Uterine smooth muscle cell (primary cell): ENCODE results near the gene OSCAR. TPM values are rescaled to one million over a fixed set of nuclear protein-coding genes. Genes with fewer than 3 reads are reported as not detected.

Source experiments
- total RNA-seq: library from RNA; depleted of rRNA; stranded (reverse); fragments of >200 nt; gene quantifications from 2 replicates; pipeline ENCODE4 v1.2.3, GENCODE V29; 2014

The OSCAR gene, protein sequence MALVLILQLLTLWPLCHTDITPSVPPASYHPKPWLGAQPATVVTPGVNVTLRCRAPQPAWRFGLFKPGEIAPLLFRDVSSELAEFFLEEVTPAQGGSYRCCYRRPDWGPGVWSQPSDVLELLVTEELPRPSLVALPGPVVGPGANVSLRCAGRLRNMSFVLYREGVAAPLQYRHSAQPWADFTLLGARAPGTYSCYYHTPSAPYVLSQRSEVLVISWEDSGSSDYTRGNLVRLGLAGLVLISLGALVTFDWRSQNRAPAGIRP
- 0.22 and 0.50 TPM in 2 replicates for total RNA-seq

DNA sequence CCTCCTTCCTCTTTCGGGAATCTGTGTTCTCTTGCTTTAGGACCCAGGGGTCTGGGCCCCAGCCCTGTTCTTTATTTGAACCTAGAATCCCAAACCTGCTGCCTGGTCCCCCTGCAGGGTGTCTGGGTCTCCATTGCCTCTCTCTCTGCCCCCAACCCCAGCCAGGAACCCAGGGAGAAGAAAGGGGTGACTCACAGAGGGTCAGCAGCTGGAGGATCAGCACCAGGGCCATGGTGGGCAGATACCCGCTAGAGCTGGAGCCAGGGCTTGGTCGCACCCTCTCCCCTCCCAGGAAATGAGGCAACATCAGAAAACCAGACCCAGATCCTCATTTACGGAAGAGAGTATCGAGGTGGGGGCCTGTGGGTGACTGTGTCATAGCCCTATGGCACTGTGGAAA lies at the start of gene OSCAR:
OSCAR (minus strand) TSS at position 243 of the 400 bp plus-strand sequence; CDS start at position 232, 11 bp downstream.

DNA sequence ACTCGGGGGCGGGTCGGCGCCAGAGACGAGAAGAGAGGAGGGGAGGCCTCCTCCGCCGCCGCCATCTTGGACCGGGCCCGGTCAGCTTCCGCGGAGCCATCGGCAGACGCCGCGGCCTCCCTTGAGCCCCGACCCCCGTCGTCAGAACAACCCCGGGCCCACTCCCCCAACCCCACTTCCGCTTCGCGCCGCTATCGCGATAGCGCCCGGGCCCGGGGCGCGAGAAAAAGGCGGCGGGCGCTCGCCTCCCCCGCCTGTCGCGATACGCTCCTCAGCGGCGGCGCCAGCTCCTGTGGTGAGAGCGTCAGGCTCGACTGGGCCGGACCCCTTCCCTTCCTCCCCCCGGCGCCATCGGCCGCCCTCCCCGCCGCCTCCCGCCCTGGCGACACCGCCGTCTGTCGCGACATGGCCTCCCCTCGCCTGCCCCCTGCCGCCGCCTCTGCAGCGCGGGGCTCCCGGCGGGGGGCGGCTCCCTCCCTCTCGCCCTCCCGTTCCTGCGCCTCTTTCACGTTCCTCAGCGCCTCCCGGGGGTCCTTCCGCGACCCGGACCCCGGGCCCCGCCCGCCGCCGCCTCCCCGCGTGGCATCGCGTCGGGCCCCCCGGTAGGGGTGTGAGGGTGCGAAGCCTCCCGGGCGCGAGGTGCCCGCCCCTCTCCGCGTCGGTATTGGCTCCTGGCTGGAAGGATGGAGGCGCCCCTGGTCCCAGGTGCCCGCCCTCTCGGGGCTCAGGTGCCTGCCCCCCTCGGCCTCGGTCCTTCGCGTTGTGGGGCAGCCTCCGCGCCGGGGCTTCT lies 37.3 kb upstream of the OSCAR start, which contains the start of gene CNOT3:
CNOT3 (plus strand) TSS at position 64 of the 790 bp plus-strand sequence. CDS start 5,217 bp downstream, outside the sequence.

DNA sequence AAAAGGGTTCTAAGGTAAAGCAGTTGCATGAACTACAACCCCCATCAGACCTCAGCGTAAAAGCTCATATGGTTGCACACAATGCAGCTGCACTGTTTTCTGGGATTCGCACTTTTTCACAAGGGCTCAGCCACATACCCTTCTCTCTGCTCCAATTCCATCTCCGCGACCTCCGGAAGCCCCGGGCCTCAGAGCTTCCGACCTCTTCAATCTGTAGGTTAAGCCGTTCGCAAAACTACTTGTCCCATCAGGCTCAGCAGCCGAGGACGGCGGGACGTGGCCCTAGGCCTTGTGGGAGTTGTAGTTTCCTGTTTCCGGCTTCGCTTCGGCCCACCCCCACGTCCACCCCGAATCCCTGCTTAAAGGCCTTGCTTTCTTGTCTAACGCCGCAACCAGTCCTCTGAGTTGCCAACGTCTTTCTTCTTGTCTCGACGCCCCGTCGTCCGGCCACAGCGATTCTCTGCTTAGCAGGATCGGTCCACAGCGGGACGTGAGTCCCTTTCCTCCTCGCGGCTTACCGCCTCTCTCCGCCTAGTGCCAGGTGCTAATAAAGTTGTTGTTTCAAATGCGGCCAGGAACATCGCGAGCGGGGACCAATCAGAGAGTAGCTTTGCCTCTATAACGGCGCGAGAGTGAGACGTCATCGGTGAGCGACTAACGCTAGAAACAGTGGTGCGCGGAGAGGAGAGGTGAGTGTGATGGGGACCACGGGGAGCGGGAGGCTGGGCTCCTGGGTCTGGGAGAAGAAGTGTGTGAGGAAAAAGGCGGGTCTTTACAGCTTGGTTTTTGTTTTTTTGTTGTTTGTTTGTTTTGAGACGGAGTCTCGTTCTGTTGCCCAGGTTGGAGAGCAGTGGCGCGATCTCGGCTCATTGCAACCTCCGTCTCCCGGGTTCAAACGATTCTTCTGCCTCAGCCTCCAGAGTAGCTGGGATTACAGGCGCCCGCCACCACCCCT lies 14.8 kb upstream of the OSCAR start, which contains the start of the genes PRPF31 and TFPT:
PRPF31 (plus strand) TSS at position 646 of the 955 bp plus-strand sequence. CDS start 2,525 bp downstream, outside the sequence.
TFPT (minus strand) TSS at position 549 of the 955 bp plus-strand sequence; CDS start at position 161, 388 bp downstream.

DNA sequence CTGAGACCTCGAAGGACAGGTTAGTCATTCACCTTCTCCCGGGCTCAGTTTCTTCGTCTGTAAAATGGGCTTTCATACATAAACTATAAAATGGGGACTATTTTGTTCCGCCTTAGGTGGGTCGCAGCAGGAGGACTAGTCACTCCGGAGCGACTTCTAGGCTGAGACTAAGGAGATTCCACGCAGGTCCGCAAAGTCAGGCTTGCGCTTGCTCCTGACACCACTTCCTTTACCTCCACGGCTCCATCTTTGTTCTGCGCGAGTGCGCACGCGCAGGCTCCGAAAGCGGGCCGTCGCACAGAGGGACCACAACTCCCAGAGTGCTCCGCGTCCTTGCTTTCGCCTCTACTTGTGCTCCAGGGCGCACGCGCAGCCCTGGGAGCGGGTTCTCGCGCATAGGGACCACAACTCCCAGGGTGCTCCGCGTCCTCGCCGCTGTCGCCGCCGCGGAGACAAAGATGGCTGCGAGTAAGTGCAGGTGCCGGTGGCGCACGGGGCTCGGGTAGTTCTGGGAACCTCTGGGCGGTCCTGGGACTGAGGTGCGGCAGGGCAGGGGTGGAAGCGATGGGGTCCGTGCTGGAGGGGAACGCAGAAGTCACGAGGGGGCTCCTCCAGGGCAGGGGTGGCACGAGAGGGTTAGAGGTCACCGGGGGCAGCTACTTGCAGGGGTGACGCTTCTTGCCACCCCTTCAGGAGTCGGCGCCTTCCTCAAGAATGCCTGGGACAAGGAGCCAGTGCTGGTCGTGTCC lies 2.0 kb upstream of the OSCAR start, which contains the start of gene NDUFA3:
NDUFA3 (plus strand) TSS at position 435 of the 749 bp plus-strand sequence; CDS start at position 459, 24 bp downstream.

DNA sequence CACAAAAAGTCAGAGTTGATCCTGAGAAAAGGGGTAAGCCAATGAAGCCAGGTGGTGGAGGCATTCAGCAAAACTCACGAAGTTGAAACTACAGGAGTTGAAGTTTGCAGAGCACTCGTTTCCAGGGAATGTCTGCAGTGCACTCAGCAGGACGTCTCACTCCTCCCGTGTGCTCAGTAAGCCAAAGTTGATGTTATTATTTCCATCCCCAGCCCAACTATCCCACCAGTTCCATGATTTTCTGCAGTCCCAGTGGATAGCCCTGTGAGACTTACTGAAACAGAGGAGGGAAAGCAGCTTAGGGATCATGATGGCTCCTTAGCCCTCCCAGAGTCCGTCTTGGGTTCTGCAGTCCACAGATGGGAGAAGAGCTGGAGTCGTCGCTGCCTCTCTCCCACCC lies 19.6 kb downstream of the OSCAR start, which contains the start of gene TARM1:
TARM1 (minus strand) TSS at position 334 of the 400 bp plus-strand sequence; CDS start at position 309, 25 bp downstream.

DNA sequence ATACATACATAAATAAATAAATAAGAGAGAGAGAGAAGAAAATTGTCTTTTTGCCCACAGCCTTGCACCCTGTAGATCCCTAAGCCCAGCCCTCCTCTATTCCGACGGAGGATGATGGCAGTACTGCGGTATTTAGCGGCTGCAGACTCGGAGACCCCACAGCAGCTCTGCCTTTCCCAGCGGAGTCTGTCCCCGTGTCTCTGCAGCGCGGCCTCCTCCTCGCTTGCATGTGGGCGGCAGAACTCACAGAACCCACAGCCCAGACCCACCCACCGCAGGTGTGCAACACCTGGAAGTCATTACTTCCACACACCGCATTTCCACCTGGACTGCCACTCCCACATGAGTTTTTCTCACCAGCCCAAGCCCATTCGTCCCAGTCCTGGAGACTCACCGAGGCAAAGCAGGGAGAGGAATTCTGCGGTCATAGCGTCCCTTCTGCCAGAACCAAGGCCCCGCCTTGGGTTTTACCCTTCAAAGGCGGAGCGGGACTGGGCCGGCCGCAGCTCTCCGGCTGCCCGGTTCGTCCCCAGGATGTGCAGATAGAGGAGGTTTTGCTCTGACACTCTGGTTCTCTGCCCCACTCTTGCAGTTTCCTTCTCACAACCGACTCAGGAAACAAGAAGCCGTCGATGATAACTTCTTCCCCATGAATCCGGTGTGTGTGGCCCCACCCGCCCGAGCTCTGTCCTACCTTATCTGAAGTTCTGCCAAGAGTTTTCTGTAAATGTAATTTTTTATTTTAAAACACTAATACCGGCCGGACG lies 37.1 kb downstream of the OSCAR start, which contains the start of gene VSTM1:
VSTM1 (minus strand) TSS at position 548 of the 767 bp plus-strand sequence; CDS start at position 428, 120 bp downstream.

Other genes with a start within 250 kb of the OSCAR start
- gene MYADM, start 232.9 kb downstream of the OSCAR start, total RNA-seq = 8.1 and 11.0 TPM in 2 replicates
- gene PRKCG, start 218.6 kb downstream of the OSCAR start, total RNA-seq = not detected in 2 replicates
- 0.12 TPM in 1 of 2 replicates, not detected in the other for gene CACNG7, start 191.5 kb downstream of the OSCAR start, total RNA-seq
- under 0.01 TPM in 2 replicates for gene CACNG8, start 137.9 kb downstream of the OSCAR start, total RNA-seq
- gene CACNG6, start 109.2 kb downstream of the OSCAR start, total RNA-seq = 0.11 TPM in 1 of 2 replicates, not detected in the other
- not detected in 2 replicates for gene VSTM1, start 36.9 kb downstream of the OSCAR start, total RNA-seq
- not detected in 2 replicates for gene TARM1, start 19.4 kb downstream of the OSCAR start, total RNA-seq
- 14.0 and 14.7 TPM in 2 replicates for gene NDUFA3, start 2.1 kb upstream of the OSCAR start, total RNA-seq
- 11.0 and 13.7 TPM in 2 replicates for gene TFPT, start 14.9 kb upstream of the OSCAR start, total RNA-seq
- 45.1 and 80.0 TPM in 2 replicates for gene PRPF31, start 15.0 kb upstream of the OSCAR start, total RNA-seq
- gene CNOT3, start 37.0 kb upstream of the OSCAR start, total RNA-seq = 15.4 and 17.7 TPM in 2 replicates
- 7.7 and 8.0 TPM in 2 replicates for gene LENG1, start 58.9 kb upstream of the OSCAR start, total RNA-seq
- 0.87 TPM in 1 of 2 replicates, not detected in the other for gene TMC4, start 72.4 kb upstream of the OSCAR start, total RNA-seq
- gene MBOAT7, start 88.8 kb upstream of the OSCAR start, total RNA-seq = 57.2 and 59.2 TPM in 2 replicates
- gene TSEN34, start 90.5 kb upstream of the OSCAR start, total RNA-seq = 62.9 and 76.0 TPM in 2 replicates
- 1,269 and 1,778 TPM in 2 replicates for gene RPS9, start 100.1 kb upstream of the OSCAR start, total RNA-seq
- gene LILRB3, start 122.2 kb upstream of the OSCAR start, total RNA-seq = not detected in 2 replicates
- gene LILRA6, start 142.0 kb upstream of the OSCAR start, total RNA-seq = not detected in 2 replicates
- not detected in 2 replicates for gene LILRB5, start 156.5 kb upstream of the OSCAR start, total RNA-seq
- not detected in 2 replicates for gene LILRB2, start 180.3 kb upstream of the OSCAR start, total RNA-seq
- gene LILRA5, start 212.4 kb upstream of the OSCAR start, total RNA-seq = not detected in 2 replicates
- gene LILRA4, start 238.4 kb upstream of the OSCAR start, total RNA-seq = not detected in 2 replicates